ENCODE results near the gene DNAL1. TPM values are rescaled to one million over a fixed set of nuclear protein-coding genes. Genes with fewer than 3 reads are reported as not detected.

The DNAL1 gene
- polyA plus RNA-seq, 2 of the 4 experiments (the other 2 are of a cell fraction), result 8.3 to 16.3 TPM

GRCh38 chr14:73738518-73739173 is 93.9 kb downstream of the DNAL1 start (continued):
- TF ChIP-seq PBX3 (IDR thresholded peaks at IDR 0.05) (no peak), ZC3H11A (IDR thresholded peaks at IDR 0.05) (no peak), TFCP2L1 (CRISPR knock-in tag; IDR thresholded peaks at IDR 0.05) (no peak), NPAS2 (CRISPR knock-in tag; IDR thresholded peaks at IDR 0.05; ENCODE audit: borderline replicate concordance) (no peak), EP300 (IDR thresholded peaks at IDR 0.05) (no peak)

- CTCF ChIA-PET, result interaction anchor here (0.6 to 10.6 kb wide), 3 partner anchors 12 to 296 kb away, joined by 3 to 138 read pairs (median 117); a partner anchor contains a TSS
- no peak overlapping the region for H3K4me2 ChIP-seq
Observed at GRCh38 chr14:73739174-73739898, 94.5 kb downstream of the DNAL1 start.

GRCh38 chr14:73739899-73740617 is 95.3 kb downstream of the DNAL1 start:
- TF ChIP-seq RCOR1 (IDR thresholded peaks at IDR 0.05; ENCODE audit: low read depth, low read length), result no peak
- no peak for TF ChIP-seq MAFK (IDR thresholded peaks at IDR 0.05; ENCODE audit: partially characterized antibody)
- TF ChIP-seq POLR2AphosphoS2 (conservative IDR thresholded peaks at IDR 0.05; ENCODE audit: low read length), result no peak
- no peak for TF ChIP-seq ZNF302 (CRISPR knock-in tag; IDR thresholded peaks at IDR 0.05)
- TF ChIP-seq MAX (IDR thresholded peaks at IDR 0.05), result no peak
- TF ChIP-seq USF2 (IDR thresholded peaks at IDR 0.05), result no peak
- TF ChIP-seq NFE2L2 (conservative IDR thresholded peaks at IDR 0.05; ENCODE audit: low read length), result no peak
- no peak for TF ChIP-seq FOSB (CRISPR knock-in tag; IDR thresholded peaks at IDR 0.05)
- no peak for TF ChIP-seq JUNB (IDR thresholded peaks at IDR 0.05)
- no peak for TF ChIP-seq ATOH8 (CRISPR knock-in tag; IDR thresholded peaks at IDR 0.05; ENCODE audit: low read depth)
- no peak for TF ChIP-seq HDAC2 (IDR thresholded peaks at IDR 0.05)
- no peak for TF ChIP-seq RFX5 (IDR thresholded peaks at IDR 0.05)
- no peak for TF ChIP-seq HOXB5 (CRISPR knock-in tag; IDR thresholded peaks at IDR 0.05)
- TF ChIP-seq RNF2 (IDR thresholded peaks at IDR 0.05; ENCODE audit: borderline replicate concordance, low read depth), result no peak
- peaks cover 55% of the 10 kb centered on the region for H3K4me1 ChIP-seq
- H3K4me3 ChIP-seq, result no peak overlapping the region
- FAIRE-seq (no peak), DNase-seq (ENCODE audit: low read depth in 1 of 2, low spot score in 1 of 2) (no peak), ATAC-seq (0 out of 6 replicates have a peak, but pooled peaks of 1 of the 2 experiments have one; percentile 0)
- POLR2A ChIA-PET, result no interaction called here
- peak overlapping the region; percentile 94 for H3K4me2 ChIP-seq
- H3K27ac ChIP-seq, result peak overlapping the region; percentile 81 to 86
- no peaks in the 10 kb centered on the region for H3K9me3 ChIP-seq
- CTCF ChIA-PET, result interaction anchor here (10.1 to 10.6 kb wide), 2 partner anchors 12 to 16 kb away, joined by 117 to 138 read pairs; a partner anchor contains a TSS
- 96% methylated on average over 11 of the region's 12 CpGs for WGBS (ENCODE audit: missing lambda C conversion rate)

More at GRCh38 chr14:73739174-73739898, 94.5 kb downstream of the DNAL1 start:
- Histone ChIP-seq H3K9me3 (no peaks in the 10 kb centered on the region), H3K27ac (peak overlapping the region in 1 of 2 experiments; percentile 86; a peak in 3 of 6 replicates), H3K4me3 (no peak overlapping the region), H3K4me1 (peaks cover 48% of the 10 kb centered on the region)
- TF ChIP-seq E2F6 (IDR thresholded peaks at IDR 0.05; ENCODE audit: borderline replicate concordance, low read depth) (no peak), MAFK (IDR thresholded peaks at IDR 0.05; ENCODE audit: partially characterized antibody) (no peak), RFX5 (IDR thresholded peaks at IDR 0.05) (no peak), HEYL (CRISPR knock-in tag; IDR thresholded peaks at IDR 0.05) (no peak), ZC3H11A (IDR thresholded peaks at IDR 0.05) (no peak), EHF (CRISPR knock-in tag; IDR thresholded peaks at IDR 0.05) (no peak), NPAS2 (CRISPR knock-in tag; IDR thresholded peaks at IDR 0.05; ENCODE audit: borderline replicate concordance) (no peak), ZNF302 (CRISPR knock-in tag; IDR thresholded peaks at IDR 0.05) (no peak), EHMT2 (IDR thresholded peaks at IDR 0.05; ENCODE audit: low read depth) (no peak), TP53 (CRISPR knock-in tag; IDR thresholded peaks at IDR 0.05) (no peak), ZSCAN20 (CRISPR knock-in tag; IDR thresholded peaks at IDR 0.05) (no peak), CBX2 (IDR thresholded peaks at IDR 0.05; ENCODE audit: borderline replicate concordance, low read depth) (no peak), ATOH8 (CRISPR knock-in tag; IDR thresholded peaks at IDR 0.05; ENCODE audit: low read depth) (no peak), POLR2AphosphoS2 (conservative IDR thresholded peaks at IDR 0.05; ENCODE audit: low read length) (no peak), POLR2A (IDR thresholded peaks at IDR 0.05; ENCODE audit: low read length) (no peak), KDM1A (IDR thresholded peaks at IDR 0.05; ENCODE audit: low read depth) (no peak), HOXA7 (CRISPR knock-in tag; IDR thresholded peaks at IDR 0.05) (no peak), RNF2 (IDR thresholded peaks at IDR 0.05; ENCODE audit: borderline replicate concordance, low read depth) (no peak), PHF8 (IDR thresholded peaks at IDR 0.05; ENCODE audit: borderline replicate concordance, low read depth) (no peak), MAX (IDR thresholded peaks at IDR 0.05) (no peak)
- DNase-seq (ENCODE audit: low read depth in 1 of 2, low spot score in 1 of 2) (no peak), FAIRE-seq (no peak), ATAC-seq (no peak)
- POLR2A ChIA-PET, result no interaction called here
- 97% methylated on average over 18 of the region's 21 CpGs for WGBS (ENCODE audit: missing lambda C conversion rate)

Measured in A549 (cell line).